HG03565 (cell line): ENCODE results near the gene SOBP.

Experiments used
- ATAC-seq: cut with Tn5 transposase; IDR thresholded peaks from one replicate; pipeline ENCODE4 v1.9.1; 2021; ENCODE audit warnings: mild to moderate bottlenecking, moderate library complexity; ENCODE audit not compliant: unreplicated experiment

Gene SOBP

GRCh38 chr6:107654764-107655163 is 164.8 kb downstream of the SOBP start:
- no peak for ATAC-seq

DNA sequence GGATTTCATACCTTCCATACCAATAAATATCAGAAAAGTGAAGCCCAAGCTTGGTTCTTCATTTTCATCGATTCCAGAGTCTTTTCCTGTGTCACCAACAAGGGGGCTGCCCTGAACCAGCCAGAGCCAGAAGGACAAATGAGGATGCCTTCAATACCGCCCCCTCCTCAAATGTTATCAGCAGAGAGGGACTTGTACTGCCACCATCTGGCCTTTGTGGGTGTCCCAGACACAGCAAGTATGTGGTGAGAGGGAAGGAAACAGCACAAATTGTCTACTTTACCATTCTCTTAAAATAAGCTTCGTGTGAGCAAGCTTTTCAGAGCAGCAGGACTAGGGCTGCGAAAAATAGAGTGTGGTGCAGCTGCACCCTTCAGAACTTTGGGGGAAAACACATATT is 165.3 kb downstream of the SOBP start:
- ATAC-seq = no peak

- no peak for ATAC-seq
These were observed 165.9 kb downstream of the SOBP start for GRCh38 chr6:107655864-107656263.

- ATAC-seq = no peak
These were observed 166.5 kb downstream of the SOBP start for GRCh38 chr6:107656401-107656800.

GRCh38 chr6:107656883-107657282 is 167.0 kb downstream of the SOBP start:
- ATAC-seq = no peak

GRCh38 chr6:107657373-107657754 is 167.4 kb downstream of the SOBP start:
- no peak for ATAC-seq

GRCh38 chr6:107657755-107658461 is 168.0 kb downstream of the SOBP start:
- peak; percentile 84 for ATAC-seq

DNA sequence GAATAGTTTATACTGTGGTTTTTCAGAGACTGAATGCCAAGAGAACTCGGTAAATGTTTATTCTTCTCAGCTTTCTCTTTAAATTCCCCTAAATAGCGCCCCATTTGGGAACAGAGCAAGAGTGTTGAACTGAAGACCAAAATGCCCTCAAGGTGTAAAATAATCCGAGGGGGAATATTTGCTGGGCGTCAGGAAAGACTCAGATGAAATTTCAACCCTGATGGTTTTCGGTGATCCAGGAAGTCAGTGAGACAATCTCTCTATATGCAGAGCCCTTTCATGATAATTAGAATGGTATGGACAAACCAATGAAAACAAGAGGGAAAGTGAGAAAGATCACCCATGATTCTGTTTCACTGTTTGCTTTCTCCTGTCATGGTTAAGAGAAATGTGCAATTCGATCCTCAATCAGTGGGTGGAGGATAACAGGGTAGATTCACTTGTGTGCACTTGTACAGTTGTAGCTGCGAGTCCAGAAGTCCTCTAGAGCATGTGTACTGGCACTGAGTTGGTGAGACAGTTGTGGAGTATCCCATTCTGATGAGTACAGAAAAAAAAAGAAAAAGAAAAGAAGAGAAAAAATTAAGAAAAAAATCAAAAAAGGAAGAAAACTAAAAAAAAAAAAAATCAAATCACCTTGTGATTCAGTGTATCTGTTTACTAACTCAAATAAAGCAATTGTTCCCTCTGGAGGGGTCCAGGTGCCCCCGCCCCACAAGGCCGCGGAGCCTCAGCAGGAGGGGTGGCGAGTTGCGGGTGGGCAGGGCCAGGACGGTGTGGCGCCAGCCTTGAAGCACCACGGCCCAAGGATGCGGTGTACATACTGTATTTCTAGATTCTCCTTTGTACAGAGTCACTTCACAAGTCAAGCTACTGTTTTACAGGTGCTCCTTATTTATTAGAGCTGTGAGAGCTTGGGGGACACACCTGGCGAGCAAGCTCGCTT is 169.3 kb downstream of the SOBP start:
- ATAC-seq = no peak

- no peak for ATAC-seq
These were observed 170.9 kb downstream of the SOBP start for GRCh38 chr6:107660839-107661238.

DNA sequence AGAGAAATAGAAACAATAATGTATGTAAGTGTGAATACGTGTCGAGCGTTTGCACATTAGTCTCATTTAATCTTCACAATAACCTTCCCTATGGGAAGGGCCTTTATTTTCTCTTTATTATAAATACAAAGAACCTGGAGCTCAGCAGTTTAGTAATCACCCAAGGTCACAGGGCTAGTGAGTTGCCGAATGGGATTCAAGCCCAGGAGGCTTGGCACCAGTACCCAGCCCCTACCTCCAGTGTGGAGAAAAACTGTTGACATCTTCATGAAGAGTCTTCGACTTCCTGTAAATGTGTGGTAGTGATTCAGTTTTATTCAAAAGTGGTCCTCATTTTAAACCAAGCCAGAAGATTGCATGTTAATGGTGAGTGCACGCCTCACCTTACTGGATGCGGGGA is 171.4 kb downstream of the SOBP start:
- no peak for ATAC-seq

DNA sequence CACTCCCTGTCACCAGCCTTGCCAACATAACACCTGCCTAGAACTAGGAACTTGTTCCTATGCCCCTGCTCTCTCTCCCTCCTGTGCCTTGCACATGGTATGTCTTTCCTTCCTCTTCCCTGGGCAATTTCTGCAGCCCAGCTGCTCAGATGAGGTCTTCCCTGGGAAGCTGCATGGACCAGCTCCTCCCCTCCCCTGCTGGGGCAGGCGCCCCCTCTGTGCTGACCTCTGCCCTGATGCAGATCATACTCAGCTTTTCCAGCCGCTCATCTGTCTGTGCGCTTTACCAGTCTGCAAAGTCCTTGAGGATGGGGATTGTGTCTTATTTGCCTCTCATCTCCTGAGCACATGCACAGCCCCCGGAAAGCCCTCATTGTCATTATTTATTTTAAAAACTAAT is 172.4 kb downstream of the SOBP start:
- no peak for ATAC-seq

GRCh38 chr6:107663308-107663707 is 173.4 kb downstream of the SOBP start:
- no peak for ATAC-seq

DNA sequence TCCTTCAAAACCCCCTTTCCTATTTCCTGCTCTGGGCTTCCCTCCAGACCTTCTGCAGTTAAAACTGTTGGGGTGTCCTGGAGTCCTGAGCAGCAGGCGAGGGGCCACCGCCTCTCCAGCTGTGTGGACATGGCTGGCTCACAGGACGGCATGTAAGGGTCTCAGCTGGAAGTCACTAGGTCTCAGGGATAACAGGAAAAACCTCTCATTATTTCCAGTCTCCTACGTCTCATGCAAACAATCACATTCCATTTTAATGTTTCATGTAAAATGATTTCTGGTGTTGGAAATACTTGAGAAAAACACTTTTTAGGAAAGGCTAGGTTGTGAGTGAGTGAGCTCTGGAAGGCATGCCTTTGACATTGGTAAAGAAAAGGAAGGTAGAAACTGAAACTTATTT is 175.5 kb downstream of the SOBP start:
- ATAC-seq = no peak

GRCh38 chr6:107666084-107666980 is 176.4 kb downstream of the SOBP start:
- ATAC-seq = no peak

GRCh38 chr6:107666981-107667601 is 177.2 kb downstream of the SOBP start:
- no peak for ATAC-seq

DNA sequence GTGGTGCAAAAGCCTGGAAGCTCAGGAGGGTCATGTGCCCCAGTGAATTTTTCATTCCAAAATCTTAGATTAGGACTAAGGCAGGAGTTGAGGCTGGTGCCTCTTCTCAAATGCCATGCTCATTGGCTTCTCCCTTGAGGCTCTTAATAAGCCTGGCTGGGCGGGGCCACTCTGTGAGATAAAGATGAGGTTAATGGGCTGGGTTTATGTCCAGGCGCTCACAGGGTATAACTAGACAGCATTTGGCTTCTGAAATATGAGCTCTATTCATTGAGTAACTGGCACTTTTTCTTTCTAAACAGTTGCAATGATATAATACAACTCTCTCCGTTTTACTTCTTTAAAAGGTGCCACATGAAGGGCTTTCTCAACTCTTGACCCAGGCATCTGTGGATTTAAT is 177.9 kb downstream of the SOBP start:
- no peak for ATAC-seq

DNA sequence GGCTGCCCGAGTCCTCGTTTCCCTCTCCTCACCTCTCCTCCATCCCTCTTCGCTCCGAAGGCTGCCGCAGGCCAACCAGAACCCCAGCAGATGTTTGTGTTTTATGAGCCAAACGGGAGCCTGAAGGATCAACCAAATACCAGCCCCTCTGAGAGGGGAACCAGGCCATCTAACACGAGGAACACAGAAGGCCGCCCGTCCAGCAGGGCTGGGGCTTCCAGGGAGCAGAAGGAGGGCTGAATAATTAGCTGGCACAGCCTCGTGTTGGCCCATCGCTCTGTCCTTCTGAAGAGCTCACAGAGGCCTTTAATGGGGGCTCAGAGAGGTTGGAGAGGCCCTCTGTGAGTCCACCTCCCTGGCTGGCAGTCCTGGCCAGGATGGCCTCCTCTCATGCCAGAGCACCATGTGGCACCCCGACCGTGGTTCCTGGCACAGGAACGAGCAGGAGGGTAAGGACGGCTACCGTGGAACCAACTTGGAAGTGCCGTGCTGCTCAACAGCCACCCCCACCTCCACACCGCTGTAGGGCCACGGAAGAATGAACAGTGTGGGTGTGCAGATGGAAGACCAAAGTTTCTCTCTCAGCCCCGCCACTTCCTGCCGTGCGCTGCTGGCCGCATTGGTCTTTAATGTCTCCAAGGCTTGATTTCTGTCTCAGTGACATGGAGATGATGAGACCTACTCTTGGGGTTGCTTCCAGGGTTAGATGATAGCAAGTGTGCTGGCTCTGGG is 179.0 kb downstream of the SOBP start:
- ATAC-seq = peak; percentile 69

DNA sequence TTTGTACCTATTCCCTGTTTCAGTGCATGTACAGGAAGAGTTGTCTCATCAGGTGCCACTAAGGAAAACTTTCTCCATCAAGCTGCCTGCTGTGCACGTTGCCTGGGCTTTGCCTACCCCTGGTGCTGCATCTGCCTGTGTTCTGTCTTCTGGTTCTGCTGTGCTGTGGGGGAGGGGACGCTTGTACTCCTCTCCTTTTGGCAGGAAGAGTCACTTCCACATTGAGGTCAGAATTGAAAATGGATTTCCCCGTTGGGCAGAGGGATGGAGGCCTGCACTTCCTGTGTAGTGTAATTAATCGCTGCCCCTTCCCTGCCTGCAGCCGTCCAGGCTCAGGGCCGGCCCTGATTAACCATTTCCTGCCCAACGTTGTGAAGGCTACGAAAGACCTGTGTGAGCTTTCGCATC is 180.9 kb downstream of the SOBP start:
- peak; percentile 25 for ATAC-seq

GRCh38 chr6:107673076-107673494 is 183.2 kb downstream of the SOBP start:
- no peak for ATAC-seq
